NCI-H1694 (cell line): Measurements from ENCODE around the gene HOXC11.
A peak's percentile ranks its signal among the peaks of the same experiment; 100 is the strongest.

Source experiments
- DNase-seq: peaks from one replicate; lab custom pipeline; 2025; lab: John Stamatoyannopoulos, UW

Gene HOXC11

GRCh38 chr12:53998900-53999236 is 25.9 kb downstream of the HOXC11 start:
- DNase-seq: no peak

GRCh38 chr12:53999559-54000115 is 26.7 kb downstream of the HOXC11 start:
- peak; percentile 17 for DNase-seq

GRCh38 chr12:54000116-54001114 is 27.5 kb downstream of the HOXC11 start, which contains the start of gene HOXC9:
TSS of gene HOXC9 (plus strand) at chr12:54000161. CDS start at chr12:54000189, 28 bp downstream.
- DNase-seq: no peak

GRCh38 chr12:54001283-54002187 is 28.6 kb downstream of the HOXC11 start:
- no peak for DNase-seq

- no peak for DNase-seq
Observed at GRCh38 chr12:54002278-54002914, 29.5 kb downstream of the HOXC11 start.

- DNase-seq: no peak
Observed at GRCh38 chr12:54002915-54003389, 30.0 kb downstream of the HOXC11 start.

GRCh38 chr12:54003625-54004024 is 30.7 kb downstream of the HOXC11 start:
- DNase-seq: no peak

- DNase-seq: no peak
Observed at GRCh38 chr12:54004063-54004840, 31.3 kb downstream of the HOXC11 start.

- no peak for DNase-seq
Observed at GRCh38 chr12:54004841-54005530, 32.1 kb downstream of the HOXC11 start.

GRCh38 chr12:54005531-54005852 is 32.6 kb downstream of the HOXC11 start:
- no peak for DNase-seq

- DNase-seq: peak; percentile 63
Observed at GRCh38 chr12:54005853-54006558, 33.1 kb downstream of the HOXC11 start.

GRCh38 chr12:54006559-54007220 is 33.8 kb downstream of the HOXC11 start:
- no peak for DNase-seq

GRCh38 chr12:54007538-54008259 is 34.8 kb downstream of the HOXC11 start:
- no peak for DNase-seq

GRCh38 chr12:54008260-54008552 is 35.3 kb downstream of the HOXC11 start:
- no peak for DNase-seq

GRCh38 chr12:54009171-54010052 is 36.5 kb downstream of the HOXC11 start:
- DNase-seq: no peak

- DNase-seq: no peak
Observed at GRCh38 chr12:54010053-54010971, 37.4 kb downstream of the HOXC11 start.
